HS-27A (cell line): ENCODE results near the gene CCBE1.

ENCODE experiments used
- DNase-seq: peaks from one replicate; pipeline ENCODE4 v3.0.0-alpha.2; 2012; ENCODE audit warnings: low read depth, missing footprints

CCBE1 gene

DNA sequence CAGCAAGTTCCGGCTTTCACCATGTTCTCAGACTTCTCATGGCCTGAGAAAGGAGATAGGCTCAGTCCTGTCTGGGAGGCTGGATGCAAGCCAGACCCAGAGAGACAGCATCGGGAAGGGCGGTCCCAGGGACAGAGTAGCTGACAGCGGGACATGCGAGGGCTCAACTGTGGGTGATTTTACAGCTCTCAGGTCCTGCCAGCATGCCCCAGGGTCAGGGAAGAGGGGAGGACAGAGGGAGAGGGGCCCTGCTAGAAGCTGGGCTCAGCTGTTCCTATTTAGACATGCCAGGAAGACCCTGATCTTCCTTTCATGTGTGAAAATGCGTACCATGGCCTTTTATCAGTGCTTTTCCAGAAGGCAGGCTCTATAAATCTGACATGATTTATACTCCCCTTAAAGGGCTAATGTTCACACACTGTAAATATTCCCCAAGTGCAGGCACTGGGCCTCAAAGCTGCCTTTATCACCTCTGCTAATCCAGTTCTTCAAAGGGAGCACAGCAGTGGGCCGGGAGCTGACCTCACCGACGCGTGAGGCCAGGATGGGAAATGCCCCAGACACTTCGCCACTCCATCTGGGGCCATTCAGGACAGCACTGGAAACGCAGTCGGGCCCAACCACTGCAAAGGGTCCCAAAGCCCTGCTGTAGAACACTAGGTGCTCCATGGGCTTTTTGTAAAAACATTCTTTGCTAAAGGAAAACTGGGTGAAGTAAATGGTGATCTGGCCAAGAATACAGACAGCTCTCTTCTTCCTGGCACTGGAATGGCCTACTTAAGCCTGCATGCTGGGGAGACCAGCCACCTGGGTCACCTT is 242.1 kb downstream of the CCBE1 start:
- no peak for DNase-seq

DNA sequence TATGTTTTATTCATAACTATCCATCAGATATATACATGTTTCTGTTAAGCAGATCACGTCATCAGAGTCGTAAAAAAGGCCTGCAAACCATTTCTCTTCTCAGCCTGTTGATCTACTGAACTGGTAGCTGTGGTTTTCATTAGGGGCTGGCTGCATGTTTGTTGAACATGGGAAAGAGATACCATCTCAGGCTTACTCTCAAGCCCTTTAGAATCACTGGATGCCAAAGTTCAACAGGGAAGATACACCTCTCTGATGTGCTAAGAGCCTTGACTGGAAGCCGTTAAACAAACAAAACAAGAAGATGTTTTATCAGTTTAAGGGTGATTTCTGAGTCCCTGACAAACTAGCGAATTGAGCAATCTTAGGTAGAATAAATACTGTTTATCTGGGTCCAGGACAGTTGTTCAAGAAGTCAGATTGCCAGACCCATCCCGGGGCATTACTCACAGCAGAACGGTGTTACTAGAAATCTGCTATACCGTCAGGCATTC is 243.7 kb downstream of the CCBE1 start:
- no peak for DNase-seq

DNA sequence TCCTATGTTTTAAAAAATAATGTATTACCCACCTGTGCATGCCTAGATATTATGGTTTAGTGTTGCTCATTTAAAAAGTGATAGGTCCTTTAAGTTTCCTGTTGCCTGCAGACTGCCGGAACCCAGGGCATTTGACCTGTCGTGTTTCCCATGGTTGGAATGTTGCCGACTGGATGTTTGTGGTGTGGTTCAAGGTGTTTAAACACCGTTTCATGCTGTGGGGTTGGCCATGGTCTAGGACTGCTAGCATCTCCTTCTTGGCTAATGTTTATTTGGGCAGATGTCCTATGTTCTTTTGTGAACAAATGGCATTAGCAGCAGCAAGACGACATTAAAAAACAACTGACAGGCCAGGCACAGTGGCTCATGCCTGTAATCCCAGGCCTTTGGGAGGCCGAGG is 245.3 kb downstream of the CCBE1 start:
- DNase-seq = no peak

DNA sequence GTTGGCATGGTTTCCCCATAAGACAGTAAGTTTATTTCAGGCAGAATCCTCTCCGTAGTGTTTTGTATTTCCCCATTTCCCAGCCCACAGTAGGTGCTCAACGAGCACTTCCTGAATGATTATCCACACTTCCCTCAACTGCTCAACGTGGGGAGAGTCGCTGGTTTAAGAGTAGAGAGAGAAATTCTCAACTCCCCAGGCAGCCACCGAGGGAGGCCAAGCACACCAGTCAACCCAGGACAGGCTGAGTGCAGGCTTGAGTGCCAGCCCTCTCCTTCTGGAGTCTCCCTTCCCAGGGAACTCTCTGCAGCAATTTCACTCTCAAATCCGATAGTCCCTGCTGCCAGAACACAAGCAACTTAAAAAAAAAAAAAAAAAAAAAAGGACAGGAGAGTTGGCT is 246.2 kb downstream of the CCBE1 start:
- no peak for DNase-seq

DNA sequence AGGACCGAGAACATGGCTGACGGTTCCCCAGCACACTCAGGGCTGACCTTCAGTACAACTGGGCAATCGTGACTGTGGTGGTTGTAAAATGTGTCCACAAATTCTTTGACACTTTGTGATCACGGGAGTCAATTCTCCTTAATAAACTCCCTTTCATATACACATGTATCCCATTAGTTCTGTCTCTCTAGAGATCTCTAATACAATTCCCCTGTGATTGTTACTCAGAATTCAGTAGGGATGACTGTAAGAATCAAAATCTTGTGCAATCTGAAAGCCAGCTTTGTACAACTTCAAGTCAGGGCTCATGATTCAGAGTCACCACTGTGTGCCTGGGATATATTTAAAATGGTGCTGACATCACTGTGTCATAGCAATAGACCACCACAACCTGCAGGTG is 248.7 kb downstream of the CCBE1 start:
- no peak for DNase-seq

DNA sequence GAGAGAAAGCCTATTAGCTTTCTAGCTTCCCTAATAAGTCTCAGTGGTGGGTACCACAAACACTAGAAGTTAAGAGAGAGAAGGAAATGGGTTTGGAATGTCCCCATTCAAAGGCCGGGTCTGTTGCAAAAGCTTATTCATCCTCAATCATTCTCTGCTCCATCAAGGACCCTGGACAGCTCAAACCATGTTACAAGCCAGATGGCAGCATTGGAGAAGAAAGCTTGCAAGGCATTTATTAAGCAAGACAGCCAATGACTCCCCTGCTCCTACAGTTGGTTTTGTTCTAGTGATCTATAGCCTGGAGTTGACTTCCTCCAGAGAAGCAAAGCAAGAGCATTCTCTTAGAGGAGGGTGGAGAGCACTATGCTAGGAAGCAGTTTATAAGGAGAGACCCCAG is 251.2 kb downstream of the CCBE1 start:
- no peak for DNase-seq

DNA sequence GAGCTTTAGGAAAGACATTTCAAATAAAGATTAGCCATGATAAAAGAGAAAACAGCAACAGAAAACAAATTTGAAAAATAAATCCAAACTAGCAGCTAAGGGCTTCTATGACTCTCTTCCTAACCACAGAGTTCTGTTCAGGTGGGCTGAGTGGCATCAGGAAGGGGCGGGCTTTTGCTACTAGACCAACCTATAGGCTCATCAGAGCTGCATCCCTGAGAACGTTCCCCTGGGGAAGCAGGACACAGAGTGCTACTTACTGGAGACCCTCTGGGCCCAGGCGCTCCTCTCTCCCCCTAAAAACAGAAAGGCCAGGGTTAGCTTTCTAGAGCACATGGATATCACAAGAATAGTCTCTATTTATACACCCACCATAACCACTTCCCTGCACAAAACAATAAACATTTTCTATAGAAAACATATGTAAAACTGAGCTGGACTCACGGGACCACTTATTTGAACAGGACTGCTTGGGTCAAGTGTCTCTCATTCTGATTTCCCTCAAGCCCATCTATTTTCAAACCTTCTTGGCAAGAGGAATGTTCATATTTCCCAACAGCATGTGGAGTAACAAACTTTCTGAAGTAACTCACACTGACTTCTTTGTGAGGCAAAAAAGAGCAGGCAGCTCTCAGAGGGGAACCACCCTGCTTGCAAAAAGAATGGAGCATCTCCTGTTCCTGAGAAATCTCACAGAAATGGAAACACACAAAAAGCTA is 259.2 kb downstream of the CCBE1 start:
- DNase-seq = no peak

- DNase-seq = no peak
Measured at GRCh38 chr18:59432803-59433597, 264.2 kb downstream of the CCBE1 start.

- no peak for DNase-seq
Measured at GRCh38 chr18:59431131-59431530, 266.1 kb downstream of the CCBE1 start.

DNA sequence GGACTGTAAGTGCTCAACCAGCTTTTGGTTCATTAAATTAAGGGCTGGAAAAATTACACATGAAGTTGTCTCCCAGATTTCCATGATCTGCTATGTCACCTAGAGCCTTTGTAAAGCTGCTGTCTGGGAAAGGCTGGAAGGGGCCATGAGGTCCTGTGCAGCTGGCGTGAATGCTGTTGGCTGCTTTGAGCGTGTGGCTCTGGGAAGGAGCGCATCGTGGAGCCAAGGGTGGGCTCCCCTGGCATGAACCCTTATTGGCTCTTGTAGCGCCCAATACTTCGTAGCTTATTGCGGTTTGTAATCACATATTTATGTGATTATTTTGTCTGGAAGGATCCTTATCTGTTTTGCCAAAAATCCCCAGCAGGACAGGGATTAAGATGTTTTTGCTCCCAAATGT is 267.6 kb downstream of the CCBE1 start:
- no peak for DNase-seq

- no peak for DNase-seq
Measured at GRCh38 chr18:59428018-59428417, 269.2 kb downstream of the CCBE1 start.

DNA sequence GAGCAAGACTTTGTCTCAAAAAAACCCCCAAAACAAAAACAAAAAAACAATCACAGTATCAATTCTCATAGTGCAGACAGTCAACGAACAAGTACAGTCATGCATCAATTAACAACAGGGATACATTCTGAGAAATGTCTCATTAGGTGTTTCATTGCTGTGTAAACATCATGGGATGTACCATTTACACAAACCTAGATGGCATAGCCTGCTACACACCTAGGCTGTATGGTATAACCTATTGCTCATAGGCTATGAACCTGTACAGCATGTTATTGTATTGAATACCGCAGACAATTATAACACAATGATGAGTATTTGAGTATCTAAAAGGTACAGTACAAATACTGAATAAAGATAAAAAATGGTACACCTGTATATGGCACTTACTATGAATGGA is 270.4 kb downstream of the CCBE1 start:
- no peak for DNase-seq

DNA sequence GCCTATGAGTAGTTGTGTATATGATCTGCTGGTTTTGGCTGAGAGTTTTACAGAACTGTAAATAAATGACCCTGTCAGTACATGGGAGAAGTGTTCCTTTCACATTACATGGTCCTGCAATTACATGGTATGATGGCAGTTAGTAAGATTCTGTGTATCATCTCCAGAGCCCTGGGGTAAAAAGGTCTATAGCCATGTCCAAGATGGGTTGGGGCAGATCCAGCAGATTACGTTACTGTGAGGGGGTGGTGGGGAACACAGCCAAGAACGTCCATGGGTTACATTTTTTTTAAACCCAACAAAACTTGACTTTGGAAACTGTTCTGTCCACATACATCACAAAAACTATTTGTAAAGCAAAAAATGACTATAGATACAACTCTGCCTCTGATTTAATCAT is 274.0 kb downstream of the CCBE1 start:
- DNase-seq = no peak

- DNase-seq = no peak
Measured at GRCh38 chr18:59420244-59420643, 277.0 kb downstream of the CCBE1 start.

DNA sequence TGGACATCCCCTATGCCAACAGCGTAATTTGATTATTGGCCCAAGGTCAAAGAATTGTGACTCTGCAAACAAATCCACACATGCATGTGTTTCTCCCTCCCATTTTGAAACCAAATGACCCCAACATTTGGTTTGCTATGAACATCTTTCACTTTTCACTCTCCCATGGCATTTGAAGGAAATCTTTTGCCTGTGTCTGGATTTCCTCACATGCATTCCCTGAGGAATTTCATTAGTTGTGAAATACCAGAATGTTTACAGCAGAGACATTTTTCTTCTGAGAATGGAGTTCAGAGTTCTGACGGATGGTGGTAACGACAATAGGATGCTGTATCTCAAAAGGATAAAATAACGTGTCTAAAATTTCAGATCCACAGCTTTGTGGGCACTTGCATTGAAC is 277.8 kb downstream of the CCBE1 start:
- DNase-seq = no peak

GRCh38 chr18:59416818-59417217 is 280.4 kb downstream of the CCBE1 start:
- no peak for DNase-seq

- no peak for DNase-seq
Measured at GRCh38 chr18:59414111-59414653, 283.0 kb downstream of the CCBE1 start.

- peak; percentile 14 for DNase-seq
Measured at GRCh38 chr18:59402432-59403090, 294.7 kb downstream of the CCBE1 start.

GRCh38 chr18:59400407-59400806 is 296.8 kb downstream of the CCBE1 start:
- no peak for DNase-seq

GRCh38 chr18:59395226-59396175 is 301.7 kb downstream of the CCBE1 start:
- DNase-seq = no peak

GRCh38 chr18:59393381-59393780 is 303.8 kb downstream of the CCBE1 start:
- DNase-seq = no peak
